ENCODE data around the gene ATOSA.

DNA sequence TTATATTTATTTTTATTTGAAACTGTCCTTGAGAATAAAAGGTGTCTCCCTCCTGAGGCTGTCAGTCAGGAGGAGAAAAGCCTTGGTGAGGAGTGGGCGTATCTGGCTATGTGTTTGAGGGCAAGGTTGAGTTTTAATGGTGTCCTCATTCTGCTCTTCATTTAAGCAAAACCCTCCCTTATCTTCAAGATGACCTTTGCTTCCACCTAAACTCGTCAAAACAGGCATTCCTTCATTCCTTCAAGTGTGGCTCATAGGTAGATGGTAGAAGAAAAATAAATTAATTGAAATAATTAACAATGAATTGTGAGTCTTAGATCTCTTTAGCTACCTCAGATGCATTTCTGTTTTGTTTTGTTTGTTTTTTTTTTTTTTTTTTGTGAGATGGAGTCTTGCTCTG, 39.4 kb upstream of the ATOSA start:
- TF ChIP-seq, protein P1, sequence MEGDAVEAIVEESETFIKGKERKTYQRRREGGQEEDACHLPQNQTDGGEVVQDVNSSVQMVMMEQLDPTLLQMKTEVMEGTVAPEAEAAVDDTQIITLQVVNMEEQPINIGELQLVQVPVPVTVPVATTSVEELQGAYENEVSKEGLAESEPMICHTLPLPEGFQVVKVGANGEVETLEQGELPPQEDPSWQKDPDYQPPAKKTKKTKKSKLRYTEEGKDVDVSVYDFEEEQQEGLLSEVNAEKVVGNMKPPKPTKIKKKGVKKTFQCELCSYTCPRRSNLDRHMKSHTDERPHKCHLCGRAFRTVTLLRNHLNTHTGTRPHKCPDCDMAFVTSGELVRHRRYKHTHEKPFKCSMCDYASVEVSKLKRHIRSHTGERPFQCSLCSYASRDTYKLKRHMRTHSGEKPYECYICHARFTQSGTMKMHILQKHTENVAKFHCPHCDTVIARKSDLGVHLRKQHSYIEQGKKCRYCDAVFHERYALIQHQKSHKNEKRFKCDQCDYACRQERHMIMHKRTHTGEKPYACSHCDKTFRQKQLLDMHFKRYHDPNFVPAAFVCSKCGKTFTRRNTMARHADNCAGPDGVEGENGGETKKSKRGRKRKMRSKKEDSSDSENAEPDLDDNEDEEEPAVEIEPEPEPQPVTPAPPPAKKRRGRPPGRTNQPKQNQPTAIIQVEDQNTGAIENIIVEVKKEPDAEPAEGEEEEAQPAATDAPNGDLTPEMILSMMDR (CRISPR knock-in tag; IDR thresholded peaks at IDR 0.05) = no peak
- no peak for TF ChIP-seq SP5 (CRISPR knock-in tag; IDR thresholded peaks at IDR 0.05; ENCODE audit: borderline replicate concordance, low read depth)
- TF ChIP-seq, protein P2, sequence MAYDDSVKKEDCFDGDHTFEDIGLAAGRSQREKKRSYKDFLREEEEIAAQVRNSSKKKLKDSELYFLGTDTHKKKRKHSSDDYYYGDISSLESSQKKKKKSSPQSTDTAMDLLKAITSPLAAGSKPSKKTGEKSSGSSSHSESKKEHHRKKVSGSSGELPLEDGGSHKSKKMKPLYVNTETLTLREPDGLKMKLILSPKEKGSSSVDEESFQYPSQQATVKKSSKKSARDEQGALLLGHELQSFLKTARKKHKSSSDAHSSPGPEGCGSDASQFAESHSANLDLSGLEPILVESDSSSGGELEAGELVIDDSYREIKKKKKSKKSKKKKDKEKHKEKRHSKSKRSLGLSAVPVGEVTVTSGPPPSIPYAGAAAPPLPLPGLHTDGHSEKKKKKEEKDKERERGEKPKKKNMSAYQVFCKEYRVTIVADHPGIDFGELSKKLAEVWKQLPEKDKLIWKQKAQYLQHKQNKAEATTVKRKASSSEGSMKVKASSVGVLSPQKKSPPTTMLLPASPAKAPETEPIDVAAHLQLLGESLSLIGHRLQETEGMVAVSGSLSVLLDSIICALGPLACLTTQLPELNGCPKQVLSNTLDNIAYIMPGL (CRISPR knock-in tag; IDR thresholded peaks at IDR 0.05; ENCODE audit: borderline replicate concordance in 1 of 2, low read depth in 1 of 2) = no peak
- no peak for TF ChIP-seq POLR2AphosphoS5 (IDR thresholded peaks at IDR 0.05; ENCODE audit: low read depth, low read length)
- TF ChIP-seq TRIM22 (IDR thresholded peaks at IDR 0.05) = no peak
- TF ChIP-seq, protein P3, sequence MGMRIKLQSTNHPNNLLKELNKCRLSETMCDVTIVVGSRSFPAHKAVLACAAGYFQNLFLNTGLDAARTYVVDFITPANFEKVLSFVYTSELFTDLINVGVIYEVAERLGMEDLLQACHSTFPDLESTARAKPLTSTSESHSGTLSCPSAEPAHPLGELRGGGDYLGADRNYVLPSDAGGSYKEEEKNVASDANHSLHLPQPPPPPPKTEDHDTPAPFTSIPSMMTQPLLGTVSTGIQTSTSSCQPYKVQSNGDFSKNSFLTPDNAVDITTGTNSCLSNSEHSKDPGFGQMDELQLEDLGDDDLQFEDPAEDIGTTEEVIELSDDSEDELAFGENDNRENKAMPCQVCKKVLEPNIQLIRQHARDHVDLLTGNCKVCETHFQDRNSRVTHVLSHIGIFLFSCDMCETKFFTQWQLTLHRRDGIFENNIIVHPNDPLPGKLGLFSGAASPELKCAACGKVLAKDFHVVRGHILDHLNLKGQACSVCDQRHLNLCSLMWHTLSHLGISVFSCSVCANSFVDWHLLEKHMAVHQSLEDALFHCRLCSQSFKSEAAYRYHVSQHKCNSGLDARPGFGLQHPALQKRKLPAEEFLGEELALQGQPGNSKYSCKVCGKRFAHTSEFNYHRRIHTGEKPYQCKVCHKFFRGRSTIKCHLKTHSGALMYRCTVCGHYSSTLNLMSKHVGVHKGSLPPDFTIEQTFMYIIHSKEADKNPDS (CRISPR knock-in tag; IDR thresholded peaks at IDR 0.05) = no peak
- no peak for TF ChIP-seq CBFB (CRISPR knock-in tag; IDR thresholded peaks at IDR 0.05)
- TF ChIP-seq PRPF4 (IDR thresholded peaks at IDR 0.05; ENCODE audit: low read depth, low read length, poor library complexity, severe bottlenecking) = no peak
- no peak for TF ChIP-seq POLR2G (IDR thresholded peaks at IDR 0.05; ENCODE audit: low read depth, low read length)
- TF ChIP-seq SIN3B (IDR thresholded peaks at IDR 0.05; ENCODE audit: low read length) = no peak
- TF ChIP-seq, protein P4, sequence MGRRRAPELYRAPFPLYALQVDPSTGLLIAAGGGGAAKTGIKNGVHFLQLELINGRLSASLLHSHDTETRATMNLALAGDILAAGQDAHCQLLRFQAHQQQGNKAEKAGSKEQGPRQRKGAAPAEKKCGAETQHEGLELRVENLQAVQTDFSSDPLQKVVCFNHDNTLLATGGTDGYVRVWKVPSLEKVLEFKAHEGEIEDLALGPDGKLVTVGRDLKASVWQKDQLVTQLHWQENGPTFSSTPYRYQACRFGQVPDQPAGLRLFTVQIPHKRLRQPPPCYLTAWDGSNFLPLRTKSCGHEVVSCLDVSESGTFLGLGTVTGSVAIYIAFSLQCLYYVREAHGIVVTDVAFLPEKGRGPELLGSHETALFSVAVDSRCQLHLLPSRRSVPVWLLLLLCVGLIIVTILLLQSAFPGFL (CRISPR knock-in tag; IDR thresholded peaks at IDR 0.05) = no peak
- TF ChIP-seq NR3C1 (CRISPR knock-in tag; IDR thresholded peaks at IDR 0.05) = no peak
- TF ChIP-seq, protein P5, sequence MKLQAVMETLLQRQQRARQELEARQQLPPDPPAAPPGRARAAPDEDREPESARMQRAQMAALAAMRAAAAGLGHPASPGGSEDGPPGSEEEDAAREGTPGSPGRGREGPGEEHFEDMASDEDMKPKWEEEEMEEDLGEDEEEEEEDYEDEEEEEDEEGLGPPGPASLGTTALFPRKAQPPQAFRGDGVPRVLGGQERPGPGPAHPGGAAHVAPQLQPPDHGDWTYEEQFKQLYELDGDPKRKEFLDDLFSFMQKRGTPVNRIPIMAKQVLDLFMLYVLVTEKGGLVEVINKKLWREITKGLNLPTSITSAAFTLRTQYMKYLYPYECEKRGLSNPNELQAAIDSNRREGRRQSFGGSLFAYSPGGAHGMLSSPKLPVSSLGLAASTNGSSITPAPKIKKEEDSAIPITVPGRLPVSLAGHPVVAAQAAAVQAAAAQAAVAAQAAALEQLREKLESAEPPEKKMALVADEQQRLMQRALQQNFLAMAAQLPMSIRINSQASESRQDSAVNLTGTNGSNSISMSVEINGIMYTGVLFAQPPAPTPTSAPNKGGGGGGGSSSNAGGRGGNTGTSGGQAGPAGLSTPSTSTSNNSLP (IDR thresholded peaks at IDR 0.05; ENCODE audit: low read depth, low read length) = no peak
- TF ChIP-seq EZH2 (conservative IDR thresholded peaks at IDR 0.05; ENCODE audit: low read depth, low read length) = no peak

All from HepG2 (cell line).